Activated B cell treated with CpG ODN at 0.5 μM for 24 hours (primary cell): Measurements from ENCODE around the gene IRS2. TPM values are rescaled to one million over a fixed set of nuclear protein-coding genes. Genes with fewer than 3 reads are reported as not detected.

ENCODE experiments used
- ATAC-seq: fragments of 200-7000 bp; cut with Tn5 transposase; one replicate; pipeline ENCODE4 v1.10.0; 2021; ENCODE audit warnings: low read depth, mild to moderate bottlenecking, moderate library complexity
- CTCF ChIA-PET: fragments of 350-600 bp; sonication (Branson Sonifier 250); formaldehyde crosslinking; loops from one replicate; lab custom pipeline; 2021; ENCODE audit warnings: antibody characterized with exemption; lab: Charles Lee
- POLR2A ChIA-PET: fragments of 350-600 bp; sonication (Branson Sonifier 250); formaldehyde crosslinking; loops from one replicate; lab custom pipeline; 2021; ENCODE audit warnings: antibody characterized with exemption; lab: Charles Lee
- DNase-seq: peaks from one replicate; pipeline ENCODE4 v3.0.0; 2022
- H3K27ac Mint-ChIP-seq: one replicate; pipeline ENCODE4 v1.8.0; 2020; ENCODE audit warnings: mixed read lengths
- H3K27me3 Mint-ChIP-seq: one replicate; pipeline ENCODE4 v1.8.0; 2021; ENCODE audit warnings: mixed read lengths
- H3K36me3 Mint-ChIP-seq: one replicate; pipeline ENCODE4 v1.8.0; 2021; ENCODE audit warnings: low read depth, mixed read lengths
- H3K4me1 Mint-ChIP-seq: one replicate; pipeline ENCODE4 v1.8.0; 2021; ENCODE audit warnings: mixed read lengths
- H3K4me3 Mint-ChIP-seq: one replicate; pipeline ENCODE4 v1.8.0; 2020; ENCODE audit warnings: mild to moderate bottlenecking, mixed read lengths
- H3K9me3 Mint-ChIP-seq: one replicate; pipeline ENCODE4 v1.8.0; 2020; ENCODE audit warnings: mixed read lengths
- CTCF ChIP-seq: fragments of 200-600 bp; IDR thresholded peaks from one replicate; pipeline ENCODE4 v1.8.0; 2022; ENCODE audit warnings: antibody characterized with exemption, mild to moderate bottlenecking
- intact Hi-C: fragments of 100-400 bp; cut with micrococcal nuclease; formaldehyde crosslinking; loops from one replicate; pipeline ENCODE4 v1.15.1; 2024
- total RNA-seq: library from RNA; stranded (reverse); gene quantifications from 2 replicates; pipeline ENCODE4 v1.2.3, GENCODE V29; 2022

IRS2 gene
- total RNA-seq, 1 donor from 2014 or later: 4.2 TPM

- H3K27me3 Mint-ChIP-seq: no peaks in the 10 kb centered on the region
- no peak overlapping the region for H3K4me3 Mint-ChIP-seq
- H3K9me3 Mint-ChIP-seq: no peaks in the 10 kb centered on the region
- intact Hi-C loops: loop anchor here (10.0 kb wide), 2 partner anchors 934 to 1456 kb away; partner anchors contain the start of gene ING1
- POLR2A ChIA-PET: no interaction called here
- no peak for TF ChIP-seq CTCF
- CTCF ChIA-PET: interaction anchor here (1.3 kb wide), 1 partner anchor 820 kb away, joined by 3 read pairs; no protein-coding TSS in a partner anchor
- H3K36me3 Mint-ChIP-seq: peaks cover 11% of the 10 kb centered on the region
- DNase-seq: no peak
- H3K27ac Mint-ChIP-seq: no peak overlapping the region
- no peak for ATAC-seq
- H3K4me1 Mint-ChIP-seq: peaks cover 38% of the 10 kb centered on the region
Measured at GRCh38 chr13:109780845-109781383, 5.5 kb downstream of the IRS2 start.

GRCh38 chr13:109779876-109780510 lies 6.4 kb downstream of the IRS2 start:
- no peaks in the 10 kb centered on the region for H3K27me3 Mint-ChIP-seq
- intact Hi-C loops: loop anchor here (5.0 to 10.0 kb wide), 3 partner anchors 782 to 1455 kb away; partner anchors contain the start of genes ING1 and RAB20
- no peak for ATAC-seq
- DNase-seq: no peak
- peaks cover 38% of the 10 kb centered on the region for H3K4me1 Mint-ChIP-seq
- H3K9me3 Mint-ChIP-seq: no peaks in the 10 kb centered on the region
- no peak overlapping the region for H3K27ac Mint-ChIP-seq
- CTCF ChIA-PET: interaction anchor here (1.3 kb wide), 1 partner anchor 819 kb away, joined by 3 read pairs; no protein-coding TSS in a partner anchor
- no peak for TF ChIP-seq CTCF
- POLR2A ChIA-PET: no interaction called here
- H3K4me3 Mint-ChIP-seq: no peak overlapping the region
- H3K36me3 Mint-ChIP-seq: peaks cover 11% of the 10 kb centered on the region

- no peaks in the 10 kb centered on the region for H3K9me3 Mint-ChIP-seq
- no peaks in the 10 kb centered on the region for H3K27me3 Mint-ChIP-seq
- DNase-seq: no peak
- TF ChIP-seq CTCF: no peak
- no peak overlapping the region for H3K27ac Mint-ChIP-seq
- ChIA-PET POLR2A (no interaction called here), CTCF (no interaction called here)
- H3K4me1 Mint-ChIP-seq: peaks cover 38% of the 10 kb centered on the region
- intact Hi-C loops: loop anchor here (5.0 kb wide), 1 partner anchor 783 kb away; the partner anchor contains the start of gene RAB20
- no peak overlapping the region for H3K4me3 Mint-ChIP-seq
- peaks cover 11% of the 10 kb centered on the region for H3K36me3 Mint-ChIP-seq
- ATAC-seq: peak; percentile 40
Measured at GRCh38 chr13:109779074-109779473, 7.3 kb downstream of the IRS2 start.

DNA sequence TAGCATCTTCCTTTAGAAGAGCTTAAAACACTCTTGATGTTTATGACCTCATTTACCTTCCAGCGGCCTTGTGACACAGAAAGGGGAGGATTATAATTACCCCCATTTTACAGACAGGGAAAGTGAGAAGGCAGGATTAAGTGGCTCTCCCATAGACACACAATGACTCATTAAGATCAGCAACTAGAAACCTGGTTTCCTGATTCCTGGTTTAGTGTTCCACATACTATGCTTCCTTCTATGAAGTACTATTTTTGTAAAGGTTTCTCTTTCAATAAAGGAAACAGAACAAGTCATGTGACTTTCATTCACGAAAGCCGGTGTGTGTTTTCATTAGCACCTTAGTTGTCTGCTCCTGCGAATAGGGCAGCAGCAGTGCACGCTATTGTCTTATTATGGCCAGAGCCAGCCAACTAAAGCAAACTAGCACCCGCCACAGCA lies 8.3 kb downstream of the IRS2 start:
- Mint-ChIP-seq H3K36me3 (peaks cover 11% of the 10 kb centered on the region), H3K27me3 (no peaks in the 10 kb centered on the region), H3K4me1 (peaks cover 38% of the 10 kb centered on the region), H3K9me3 (no peaks in the 10 kb centered on the region), H3K4me3 (no peak overlapping the region), H3K27ac (no peak overlapping the region)
- ChIA-PET POLR2A (no interaction called here), CTCF (no interaction called here)
- ATAC-seq: no peak
- TF ChIP-seq CTCF: no peak
- no peak for DNase-seq
- intact Hi-C loops: loop anchor here (5.0 kb wide), 1 partner anchor 784 kb away; the partner anchor contains the start of gene RAB20

DNA sequence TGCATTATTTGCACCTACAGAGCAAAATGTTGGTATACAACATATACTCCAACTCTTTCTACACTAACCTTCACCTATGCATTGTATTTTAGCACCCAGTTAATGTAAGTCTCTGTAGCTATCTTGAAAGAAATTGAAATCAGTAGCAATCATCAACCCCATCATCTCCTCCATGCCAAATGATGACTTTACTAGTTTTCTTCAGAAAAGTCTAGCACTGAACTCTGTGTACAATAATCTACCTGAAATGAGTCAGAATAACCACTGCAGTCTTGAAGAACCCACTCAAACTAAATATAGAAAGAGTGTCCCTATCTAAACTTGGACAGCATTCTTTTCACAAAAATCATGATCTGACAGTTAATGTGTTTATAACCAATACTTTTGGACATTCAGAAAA lies 9.8 kb downstream of the IRS2 start:
- H3K27me3 Mint-ChIP-seq: no peaks in the 10 kb centered on the region
- H3K9me3 Mint-ChIP-seq: no peaks in the 10 kb centered on the region
- DNase-seq (no peak), ATAC-seq (no peak)
- ChIA-PET POLR2A (no interaction called here), CTCF (no interaction called here)
- H3K4me1 Mint-ChIP-seq: peaks cover 37% of the 10 kb centered on the region
- intact Hi-C loops: loop anchor here (5.0 kb wide), 1 partner anchor 786 kb away; the partner anchor contains the start of gene RAB20
- no peak overlapping the region for H3K27ac Mint-ChIP-seq
- H3K4me3 Mint-ChIP-seq: no peak overlapping the region
- peaks cover 12% of the 10 kb centered on the region for H3K36me3 Mint-ChIP-seq
- no peak for TF ChIP-seq CTCF
